HepG2 (cell line): ENCODE data around the gene RPA1. TPM values are rescaled to one million over a fixed set of nuclear protein-coding genes. Genes with fewer than 3 reads are reported as not detected.

Experiments used
- ATAC-seq: fragments of 200-7000 bp; cut with Tn5 transposase; 3 replicates; pipeline ENCODE4 v1.9.1; 2020; ENCODE audit warnings: mild to moderate bottlenecking, moderate library complexity
- BruUV-seq: library from RNA; stranded (reverse); fragments of 400-500 nt; replicated peaks from 2 replicates; lab custom pipeline; 2021; lab: Mats Ljungman, UMichigan
- CTCF ChIA-PET: fragments of 300-600 bp; formaldehyde crosslinking; extraction: SDS; loops from one replicate; lab custom pipeline; 2021; ENCODE audit warnings: low total read pairs, inconsistent platforms, low intra/inter-chr PET ratio; lab: Yijun Ruan, JAX
- POLR2A ChIA-PET: fragments of 350-600 bp; sonication (Branson Sonifier 250); formaldehyde crosslinking; loops from one replicate; lab custom pipeline; 2020; ENCODE audit warnings: antibody characterized with exemption, inconsistent platforms; lab: Yijun Ruan, JAX
- DNase-seq: peaks from one replicate; pipeline ENCODE4 v3.0.0-alpha.2; 2015; ENCODE audit warnings: low spot score
- FAIRE-seq: peaks from 3 replicates; lab custom pipeline; 2011; peaks lifted over from hg19 to GRCh38; lab: Jason Lieb, UNC
- H2AFZ ChIP-seq: one replicate; pipeline ENCODE4 v1.6.1; 2011; ENCODE audit warnings: low read length, inconsistent platforms
- H3K27ac ChIP-seq: fragments of 300-600 bp; 3 replicates; pipeline ENCODE4 v1.8.0; 2011; ENCODE audit warnings: mixed run types, mild to moderate bottlenecking, mixed read lengths, low read length, inconsistent platforms; ENCODE audit not compliant: insufficient read depth; ENCODE audit errors: extremely low read length
- H3K27me3 ChIP-seq, 2 experiments: fragments of 200-600 bp in 1 of 2; 2 replicates in 1 of 2; 3 replicates in 1 of 2; pipeline versions ENCODE4 v1.6.0 to v1.8.0; 2011; ENCODE audit warnings: low read length in 2 of 2, mild to moderate bottlenecking in 2 of 2, moderate library complexity in 2 of 2, inconsistent platforms in 1 of 2; ENCODE audit not compliant: insufficient read depth in 2 of 2, control insufficient read depth in 1 of 2
- H3K36me3 ChIP-seq, 2 experiments: fragments of 200-600 bp in 1 of 2; replicated peaks in 1 of 2; 2 replicates in 1 of 2; 3 replicates in 1 of 2; pipeline versions ENCODE4 v1.5.1 to v1.8.0; 2011; ENCODE audit warnings: low read length in 2 of 2, inconsistent platforms in 1 of 2; ENCODE audit not compliant: insufficient read depth in 2 of 2, control insufficient read depth in 1 of 2
- H3K4me1 ChIP-seq: 2 replicates; pipeline ENCODE4 v1.5.1; 2012; ENCODE audit warnings: low read length, inconsistent platforms; ENCODE audit not compliant: insufficient read depth
- H3K4me2 ChIP-seq: 2 replicates; pipeline ENCODE4 v1.6.0; 2011; ENCODE audit warnings: low read depth, low read length, inconsistent platforms
- H3K4me3 ChIP-seq, 3 experiments: fragments of 200-600 bp in 1 of 3; sonication (generic), shearing (Covaris generic) in 1 of 3; replicated peaks in 1 of 3; 2 replicates each; pipeline ENCODE4 v1.5.1; 2011 to 2016; ENCODE audit warnings: low read length in 3 of 3, inconsistent platforms in 2 of 3, low read depth in 2 of 3, mild to moderate bottlenecking in 2 of 3, control low read depth in 1 of 3, mixed read lengths in 1 of 3; ENCODE audit not compliant: insufficient read depth in 1 of 3
- H3K79me2 ChIP-seq: one replicate; pipeline ENCODE4 v1.6.1; 2011; ENCODE audit warnings: low read length, inconsistent platforms; ENCODE audit not compliant: insufficient read depth
- H3K9ac ChIP-seq: 2 replicates; pipeline ENCODE4 v1.6.0; 2011; ENCODE audit warnings: mild to moderate bottlenecking, low read depth, low read length, inconsistent platforms; ENCODE audit not compliant: insufficient read depth
- H3K9me3 ChIP-seq: 2 replicates; pipeline ENCODE4 v1.5.1; 2012; ENCODE audit warnings: mild to moderate bottlenecking, low read length
- H4K20me1 ChIP-seq: 2 replicates; pipeline ENCODE4 v1.6.0; 2011; ENCODE audit warnings: inconsistent platforms, mild to moderate bottlenecking, low read length, moderate library complexity; ENCODE audit not compliant: insufficient read depth
- AHR ChIP-seq: IDR thresholded peaks from 2 replicates; pipeline ENCODE4 v1.6.1; 2018; ENCODE audit warnings: missing genetic modification reagents, missing compliant biosample characterization
- ARHGAP35 ChIP-seq: sonication (generic); formaldehyde crosslinking; IDR thresholded peaks from 2 replicates; pipeline ENCODE4 v1.9.0; 2022; ENCODE audit warnings: mild to moderate bottlenecking, inconsistent platforms, moderate library complexity, missing genetic modification reagents, borderline replicate concordance
- ATF3 ChIP-seq: sonication (generic); formaldehyde crosslinking; IDR thresholded peaks from 2 replicates; pipeline ENCODE4 v1.4.0; 2020; ENCODE audit warnings: missing genetic modification reagents
- ATRX ChIP-seq: sonication (generic); formaldehyde crosslinking; IDR thresholded peaks from 2 replicates; pipeline ENCODE4 v1.4.0; 2020; ENCODE audit warnings: missing genetic modification reagents, borderline replicate concordance
- KDM4B ChIP-seq: sonication (generic); formaldehyde crosslinking; IDR thresholded peaks from 2 replicates; pipeline ENCODE4 v1.4.0; 2020; ENCODE audit warnings: missing genetic modification reagents
- PLSCR1 ChIP-seq: sonication (generic); formaldehyde crosslinking; IDR thresholded peaks from 2 replicates; pipeline ENCODE4 v1.5.0; 2020; ENCODE audit warnings: missing genetic modification reagents, mild to moderate bottlenecking, borderline replicate concordance
- PTBP1 ChIP-seq: fragments of 200-400 bp; formaldehyde crosslinking; IDR thresholded peaks from 2 replicates; pipeline ENCODE4 v1.6.1; 2018; ENCODE audit warnings: low read length, low read depth; ENCODE audit not compliant: poor library complexity, severe bottlenecking
- RBAK ChIP-seq: sonication (generic); formaldehyde crosslinking; IDR thresholded peaks from 2 replicates; pipeline ENCODE4 v1.5.1; 2020; ENCODE audit warnings: mild to moderate bottlenecking, missing genetic modification reagents
- SP2 ChIP-seq: sonication (generic); formaldehyde crosslinking; IDR thresholded peaks from 2 replicates; pipeline ENCODE4 v1.5.1; 2020; ENCODE audit warnings: mild to moderate bottlenecking, missing genetic modification reagents
- SP4 ChIP-seq: sonication (generic); formaldehyde crosslinking; IDR thresholded peaks from 2 replicates; pipeline ENCODE4 v1.8.1; 2023; ENCODE audit warnings: mild to moderate bottlenecking, missing genetic modification reagents
- TARDBP ChIP-seq: sonication (generic); formaldehyde crosslinking; IDR thresholded peaks from 2 replicates; pipeline ENCODE4 v1.8.0; 2022; ENCODE audit warnings: mild to moderate bottlenecking, missing genetic modification reagents
- TCF7 ChIP-seq: sonication (generic); IDR thresholded peaks from 2 replicates; pipeline ENCODE4 v1.6.1; 2016; ENCODE audit warnings: antibody characterized with exemption, low read depth
- ZFY ChIP-seq: sonication (generic); formaldehyde crosslinking; IDR thresholded peaks from 2 replicates; pipeline ENCODE4 v1.4.0; 2020; ENCODE audit warnings: missing genetic modification reagents
- ZMYM3 ChIP-seq: sonication (generic); formaldehyde crosslinking; IDR thresholded peaks from 2 replicates; pipeline ENCODE4 v1.5.1; 2020; ENCODE audit warnings: mild to moderate bottlenecking, missing genetic modification reagents
- WGBS: methylation state at CpG from one replicate; pipeline ENCODE4 v1.1.6; 2017; ENCODE audit warnings: low lambda C conversion rate; 5-methylcytosine and 5-hydroxymethylcytosine counted together
- in situ Hi-C: cut with HindIII; loops from 2 replicates; pipeline ENCODE4 v1.10.0; 2017; ENCODE audit warnings: low pct_unique_long_range_greater_than_20kb; ENCODE audit not compliant: extremely low pct_ligation_motif_present
- intact Hi-C: fragments of 100-400 bp; cut with micrococcal nuclease; formaldehyde crosslinking; loops from one replicate; pipeline ENCODE4 v1.10.0; 2022; ENCODE audit not compliant: unreplicated experiment
- polyA plus RNA-seq, 8 experiments: library from polyadenylated mRNA; depleted of rRNA in 3 of 8; stranded (reverse) in 7 of 8; unstranded in 1 of 8; fragments of >200 nt; fragmentation: Illumina TruSeq in 4 of 8; extraction: Trizol in 4 of 8; gene quantifications; 2 replicates each; pipeline versions ENCODE4 v1.2.1 to v1.2.3, GENCODE V29; 2011 to 2016; ENCODE audit warnings: low read depth in 4 of 8, missing spikeins in 1 of 8, mixed read lengths in 1 of 8; ENCODE audit not compliant: insufficient read depth in 1 of 8
- total RNA-seq, 5 experiments: library from RNA; depleted of rRNA; stranded (reverse); fragments of >200 nt; fragmentation: Illumina TruSeq; extraction: Trizol; gene quantifications; 2 replicates each; pipeline ENCODE4 v1.2.3, GENCODE V29; 2016; ENCODE audit warnings: low read depth in 1 of 5
- TF ChIP-seq, protein P1 (sequence below): IDR thresholded peaks from 2 replicates; pipeline ENCODE4 v1.6.1; 2016
- TF ChIP-seq, protein P2 (sequence below): sonication (generic); formaldehyde crosslinking; IDR thresholded peaks from 2 replicates; pipeline ENCODE4 v1.5.1; 2020; ENCODE audit warnings: mild to moderate bottlenecking, missing genetic modification reagents, moderate library complexity
- TF ChIP-seq, protein P3 (sequence below): sonication (generic); formaldehyde crosslinking; IDR thresholded peaks from 2 replicates; pipeline ENCODE4 v1.4.0; 2020; ENCODE audit warnings: missing genetic modification reagents

The RPA1 gene
- total and polyA plus RNA-seq, 2 of the 13 experiments (the other 11 are each of a cell fraction or from before 2014, with no cell fraction given), result 13.9 to 37.6 TPM

DNA sequence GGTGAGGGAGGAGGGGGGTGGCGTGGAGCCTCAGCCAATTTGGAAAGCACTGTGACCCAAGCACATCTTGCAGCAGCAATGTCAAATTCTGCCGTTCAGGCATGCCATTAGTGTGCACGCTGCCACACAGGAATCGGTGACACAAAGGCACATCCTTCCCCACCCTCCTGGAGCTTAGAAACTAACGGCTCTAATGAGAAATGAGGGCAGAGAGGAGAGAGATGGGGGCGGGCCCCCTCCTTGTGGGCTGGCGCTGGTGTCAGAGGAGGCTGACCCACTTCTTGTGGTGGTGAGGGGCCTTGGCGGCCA, 100.5 kb downstream of the RPA1 start (continued):
- no peak for TF ChIP-seq ARHGAP35 (CRISPR knock-in tag)
- no peak for TF ChIP-seq PTBP1
- no peak for TF ChIP-seq SP2 (CRISPR knock-in tag)

GRCh38 chr17:1931844-1932579, 102.2 kb downstream of the RPA1 start:
- POLR2A ChIA-PET, result interaction anchor here (0.7 to 2.1 kb wide), 3 partner anchors 64 to 216 kb away, joined by 3 to 10 read pairs (median 7); no protein-coding TSS in a partner anchor
- peak; percentile 56 for DNase-seq
- CTCF ChIA-PET, result no interaction called here
- intact Hi-C loops, result loop anchor here (2.0 kb wide), 1 partner anchor 17 kb away; no protein-coding TSS in a partner anchor
- in situ Hi-C loops, result no loop called here
- H2AFZ ChIP-seq, result no peak overlapping the region
- H3K79me2 ChIP-seq, result no peaks in the 10 kb centered on the region
- peaks cover 23 to 67% of the 10 kb centered on the region in 2 experiments for H3K27me3 ChIP-seq
- 0% methylated on average over 6 of the region's 27 CpGs for WGBS
- peak; percentile 68 for FAIRE-seq
- no TSS peak for BruUV-seq
- H3K9ac ChIP-seq, result no peak overlapping the region
- H3K4me3 ChIP-seq, result peak overlapping the region in 1 of 3 experiments; percentile 57; a peak in 1 of 6 replicates
- peak; percentile 75 for ATAC-seq
- no peak overlapping the region for H3K27ac ChIP-seq
- H3K9me3 ChIP-seq, result no peaks in the 10 kb centered on the region
- no peaks in the 10 kb centered on the region for H4K20me1 ChIP-seq
- H3K36me3 ChIP-seq, result no peaks in the 10 kb centered on the region
- H3K4me1 ChIP-seq, result peaks cover 7% of the 10 kb centered on the region; the same call in 1 of the 2 replicates
- peak overlapping the region; percentile 81 for H3K4me2 ChIP-seq
- TF ChIP-seq TARDBP (peak; percentile 58; the same call in 1 of the 2 replicates), ATF3 (CRISPR knock-in tag) (no peak), TCF7 (no peak), ZMYM3 (CRISPR knock-in tag) (peak; percentile 31; the same call in 1 of the 2 replicates), SP4 (CRISPR knock-in tag) (no peak), ATRX (CRISPR knock-in tag) (no peak), ZFY (peak; percentile 54), PLSCR1 (CRISPR knock-in tag) (no peak), RBAK (CRISPR knock-in tag) (no peak), AHR (0 out of 2 replicates have a peak, but pooled peaks have one; percentile 37), KDM4B (CRISPR knock-in tag) (no peak)
- TF ChIP-seq, protein P1, sequence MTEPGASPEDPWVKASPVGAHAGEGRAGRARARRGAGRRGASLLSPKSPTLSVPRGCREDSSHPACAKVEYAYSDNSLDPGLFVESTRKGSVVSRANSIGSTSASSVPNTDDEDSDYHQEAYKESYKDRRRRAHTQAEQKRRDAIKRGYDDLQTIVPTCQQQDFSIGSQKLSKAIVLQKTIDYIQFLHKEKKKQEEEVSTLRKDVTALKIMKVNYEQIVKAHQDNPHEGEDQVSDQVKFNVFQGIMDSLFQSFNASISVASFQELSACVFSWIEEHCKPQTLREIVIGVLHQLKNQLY, result no peak
- TF ChIP-seq, protein P2, sequence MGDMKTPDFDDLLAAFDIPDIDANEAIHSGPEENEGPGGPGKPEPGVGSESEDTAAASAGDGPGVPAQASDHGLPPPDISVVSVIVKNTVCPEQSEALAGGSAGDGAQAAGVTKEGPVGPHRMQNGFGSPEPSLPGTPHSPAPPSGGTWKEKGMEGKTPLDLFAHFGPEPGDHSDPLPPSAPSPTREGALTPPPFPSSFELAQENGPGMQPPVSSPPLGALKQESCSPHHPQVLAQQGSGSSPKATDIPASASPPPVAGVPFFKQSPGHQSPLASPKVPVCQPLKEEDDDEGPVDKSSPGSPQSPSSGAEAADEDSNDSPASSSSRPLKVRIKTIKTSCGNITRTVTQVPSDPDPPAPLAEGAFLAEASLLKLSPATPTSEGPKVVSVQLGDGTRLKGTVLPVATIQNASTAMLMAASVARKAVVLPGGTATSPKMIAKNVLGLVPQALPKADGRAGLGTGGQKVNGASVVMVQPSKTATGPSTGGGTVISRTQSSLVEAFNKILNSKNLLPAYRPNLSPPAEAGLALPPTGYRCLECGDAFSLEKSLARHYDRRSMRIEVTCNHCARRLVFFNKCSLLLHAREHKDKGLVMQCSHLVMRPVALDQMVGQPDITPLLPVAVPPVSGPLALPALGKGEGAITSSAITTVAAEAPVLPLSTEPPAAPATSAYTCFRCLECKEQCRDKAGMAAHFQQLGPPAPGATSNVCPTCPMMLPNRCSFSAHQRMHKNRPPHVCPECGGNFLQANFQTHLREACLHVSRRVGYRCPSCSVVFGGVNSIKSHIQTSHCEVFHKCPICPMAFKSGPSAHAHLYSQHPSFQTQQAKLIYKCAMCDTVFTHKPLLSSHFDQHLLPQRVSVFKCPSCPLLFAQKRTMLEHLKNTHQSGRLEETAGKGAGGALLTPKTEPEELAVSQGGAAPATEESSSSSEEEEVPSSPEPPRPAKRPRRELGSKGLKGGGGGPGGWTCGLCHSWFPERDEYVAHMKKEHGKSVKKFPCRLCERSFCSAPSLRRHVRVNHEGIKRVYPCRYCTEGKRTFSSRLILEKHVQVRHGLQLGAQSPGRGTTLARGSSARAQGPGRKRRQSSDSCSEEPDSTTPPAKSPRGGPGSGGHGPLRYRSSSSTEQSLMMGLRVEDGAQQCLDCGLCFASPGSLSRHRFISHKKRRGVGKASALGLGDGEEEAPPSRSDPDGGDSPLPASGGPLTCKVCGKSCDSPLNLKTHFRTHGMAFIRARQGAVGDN (CRISPR knock-in tag), result peak; percentile 64
- TF ChIP-seq, protein P3, sequence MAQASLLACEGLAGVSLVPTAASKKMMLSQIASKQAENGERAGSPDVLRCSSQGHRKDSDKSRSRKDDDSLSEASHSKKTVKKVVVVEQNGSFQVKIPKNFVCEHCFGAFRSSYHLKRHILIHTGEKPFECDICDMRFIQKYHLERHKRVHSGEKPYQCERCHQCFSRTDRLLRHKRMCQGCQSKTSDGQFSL (CRISPR knock-in tag), result peak; percentile 72; the same call in 1 of the 2 replicates
